Neural cell (in vitro differentiated cells): ENCODE results near the gene TGFBI. TPM values are rescaled to one million over a fixed set of nuclear protein-coding genes. Genes with fewer than 3 reads are reported as not detected.

ENCODE experiments used
- H2AFZ ChIP-seq: fragments of 200-600, 300-800 bp; sonication (generic), shearing (Covaris generic); 2 replicates; pipeline ENCODE4 v1.6.0; 2014; ENCODE audit warnings: low read depth, mild to moderate bottlenecking, antibody characterized with exemption, low read length, moderate library complexity
- H3F3A ChIP-seq: fragments of 200-600 bp; shearing (Covaris generic); 2 replicates; pipeline ENCODE4 v1.6.1; 2016; ENCODE audit warnings: mild to moderate bottlenecking, moderate library complexity, mixed read lengths, antibody characterized with exemption, low read length; ENCODE audit not compliant: insufficient read depth, poor library complexity, severe bottlenecking
- H3K27ac ChIP-seq: fragments of 200-600, 300-800 bp; sonication (generic), shearing (Covaris generic); 2 replicates; pipeline ENCODE4 v1.5.1; 2014; ENCODE audit warnings: mild to moderate bottlenecking, low read length, moderate library complexity
- H3K27me3 ChIP-seq: fragments of 300-800, 200-600 bp; sonication (generic), shearing (Covaris generic); 2 replicates; pipeline ENCODE4 v1.6.0; 2014; ENCODE audit warnings: mild to moderate bottlenecking, low read depth, low read length, moderate library complexity; ENCODE audit not compliant: insufficient read depth
- H3K36me3 ChIP-seq: fragments of 300-800, 200-600 bp; sonication (generic), shearing (Covaris generic); 2 replicates; pipeline ENCODE4 v1.5.1; 2014; ENCODE audit warnings: mild to moderate bottlenecking, antibody characterized with exemption, low read length, moderate library complexity; ENCODE audit not compliant: insufficient read depth
- H3K4me2 ChIP-seq: fragments of 300-800, 200-600 bp; sonication (generic), shearing (Covaris generic); 2 replicates; pipeline ENCODE4 v1.6.0; 2014; ENCODE audit warnings: mild to moderate bottlenecking, low read length
- H3K4me3 ChIP-seq: fragments of 300-800, 200-600 bp; sonication (generic), shearing (Covaris generic); 2 replicates; pipeline ENCODE4 v1.5.1; 2014; ENCODE audit warnings: mild to moderate bottlenecking, low read length, moderate library complexity
- H3K79me2 ChIP-seq: fragments of 200-600 bp; shearing (Covaris generic); replicated peaks from 2 replicates; pipeline ENCODE4 v1.6.0; 2014; ENCODE audit warnings: mild to moderate bottlenecking, low read length, moderate library complexity; ENCODE audit not compliant: insufficient read depth
- H3K9ac ChIP-seq: fragments of 300-800, 200-600 bp; sonication (generic), shearing (Covaris generic); 2 replicates; pipeline ENCODE4 v1.6.1; 2016; ENCODE audit warnings: mild to moderate bottlenecking, low read length, mixed read lengths
- H3K9me2 ChIP-seq: fragments of 200-600 bp; shearing (Covaris generic); 2 replicates; pipeline ENCODE4 v1.6.1; 2016; ENCODE audit warnings: mild to moderate bottlenecking, low read length, mixed read lengths; ENCODE audit not compliant: insufficient read depth
- H3K9me3 ChIP-seq: fragments of 200-600, 300-800 bp; sonication (generic), shearing (Covaris generic); 2 replicates; pipeline ENCODE4 v1.6.1; 2016; ENCODE audit warnings: mild to moderate bottlenecking, mixed run types, low read length, moderate library complexity, mixed read lengths
- H4K20me1 ChIP-seq: fragments of 200-600 bp; shearing (Covaris generic); 2 replicates; pipeline ENCODE4 v1.6.1; 2016; ENCODE audit warnings: mild to moderate bottlenecking, mixed run types; ENCODE audit not compliant: insufficient read depth
- CTCF ChIP-seq: fragments of 450-650 bp; IDR thresholded peaks from 2 replicates; pipeline ENCODE4 v1.5.1; 2014; ENCODE audit warnings: antibody characterized with exemption, mild to moderate bottlenecking, moderate library complexity; ENCODE audit not compliant: poor library complexity, severe bottlenecking
- EP300 ChIP-seq: fragments of 450-650 bp; conservative IDR thresholded peaks from 2 replicates; pipeline ENCODE4 v1.6.1; 2014; ENCODE audit warnings: antibody characterized with exemption, mild to moderate bottlenecking, moderate library complexity; ENCODE audit not compliant: poor library complexity, severe bottlenecking
- EZH2 ChIP-seq: fragments of 200-600, 300-800 bp; shearing (Covaris generic), sonication (generic); IDR thresholded peaks from 2 replicates; pipeline ENCODE4 v1.6.1; 2014; ENCODE audit warnings: antibody characterized with exemption, low read length, borderline replicate concordance, mild to moderate bottlenecking; ENCODE audit not compliant: insufficient read depth, poor library complexity, severe bottlenecking
- MXI1 ChIP-seq: fragments of 450-650 bp; conservative IDR thresholded peaks from 2 replicates; pipeline ENCODE4 v1.6.1; 2014; ENCODE audit warnings: antibody characterized with exemption, mild to moderate bottlenecking; ENCODE audit not compliant: poor library complexity, severe bottlenecking
- POLR2AphosphoS5 ChIP-seq: IDR thresholded peaks from 2 replicates; pipeline ENCODE4 v1.6.1; 2012
- RAD21 ChIP-seq: fragments of 450-650 bp; conservative IDR thresholded peaks from 2 replicates; pipeline ENCODE4 v1.6.1; 2014; ENCODE audit warnings: antibody characterized with exemption, mild to moderate bottlenecking, moderate library complexity
- REST ChIP-seq: IDR thresholded peaks from 2 replicates; pipeline ENCODE4 v1.6.1; 2012; ENCODE audit warnings: borderline replicate concordance
- SMC3 ChIP-seq: fragments of 450-650 bp; conservative IDR thresholded peaks from 2 replicates; pipeline ENCODE4 v1.6.1; 2014; ENCODE audit warnings: antibody characterized with exemption, mild to moderate bottlenecking, moderate library complexity; ENCODE audit not compliant: poor library complexity
- TAF1 ChIP-seq: IDR thresholded peaks from 2 replicates; pipeline ENCODE4 v1.6.1; 2012; ENCODE audit warnings: low read depth
- polyA plus RNA-seq: library from polyadenylated mRNA; depleted of rRNA; stranded (reverse); fragments of >200 nt; gene quantifications from 2 replicates; pipeline ENCODE4 v1.2.3, GENCODE V29; 2014

The TGFBI gene
- polyA plus RNA-seq, 1 donor from 2014 or later = 0.71 TPM

GRCh38 chr5:136025900-136026299 lies 2.9 kb upstream of the TGFBI start:
- Histone ChIP-seq H3K4me3 (no peak overlapping the region), H3K4me2 (no peak overlapping the region), H3K27me3 (peaks cover 34% of the 10 kb centered on the region), H3F3A (no peaks in the 10 kb centered on the region), H2AFZ (no peak overlapping the region), H3K9me3 (no peaks in the 10 kb centered on the region), H3K79me2 (no peaks in the 10 kb centered on the region), H3K9me2 (no peaks in the 10 kb centered on the region), H3K36me3 (no peaks in the 10 kb centered on the region), H4K20me1 (no peaks in the 10 kb centered on the region), H3K27ac (no peak overlapping the region), H3K9ac (no peak overlapping the region)
- TF ChIP-seq CTCF (no peak), MXI1 (no peak), SMC3 (no peak), EP300 (no peak), REST (no peak), POLR2AphosphoS5 (no peak), RAD21 (no peak)

DNA sequence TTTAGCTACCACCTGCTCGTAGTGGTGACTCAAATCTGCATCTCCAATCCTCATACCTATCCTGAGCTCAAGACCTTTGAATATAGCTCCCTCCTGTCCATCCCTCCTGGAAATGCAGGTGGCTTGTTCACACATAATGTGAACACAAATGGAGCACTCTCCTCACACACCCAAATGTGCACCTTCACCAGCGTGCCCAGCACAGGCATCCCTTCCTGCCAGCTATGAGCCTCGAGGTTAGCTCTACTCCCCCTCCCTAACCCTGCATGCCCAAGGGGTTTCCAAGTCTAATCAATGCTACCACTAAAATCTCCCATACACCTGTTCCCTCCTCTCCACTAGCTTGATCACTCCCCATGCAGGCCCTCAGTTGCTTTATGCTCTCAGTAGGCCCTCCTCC lies 2.2 kb upstream of the TGFBI start:
- Histone ChIP-seq H3K36me3 (no peaks in the 10 kb centered on the region), H3K9me2 (no peaks in the 10 kb centered on the region), H3K9ac (no peak overlapping the region), H4K20me1 (no peaks in the 10 kb centered on the region), H3K4me2 (no peak overlapping the region), H3K27ac (no peak overlapping the region), H2AFZ (no peak overlapping the region), H3K27me3 (peaks cover 34% of the 10 kb centered on the region), H3K4me3 (no peak overlapping the region), H3K9me3 (no peaks in the 10 kb centered on the region), H3K79me2 (no peaks in the 10 kb centered on the region), H3F3A (no peaks in the 10 kb centered on the region)
- TF ChIP-seq EZH2 (no peak), POLR2AphosphoS5 (no peak), TAF1 (no peak), MXI1 (no peak), EP300 (no peak), REST (no peak), CTCF (no peak), SMC3 (no peak), RAD21 (no peak)
